ENCODE data around the gene BUD13.
"Not testable (repeated sequence)": the region's sequence is repeated elsewhere in the genome, so short reads cannot be mapped to it uniquely, and the experiment has no call there.

BUD13 gene

DNA sequence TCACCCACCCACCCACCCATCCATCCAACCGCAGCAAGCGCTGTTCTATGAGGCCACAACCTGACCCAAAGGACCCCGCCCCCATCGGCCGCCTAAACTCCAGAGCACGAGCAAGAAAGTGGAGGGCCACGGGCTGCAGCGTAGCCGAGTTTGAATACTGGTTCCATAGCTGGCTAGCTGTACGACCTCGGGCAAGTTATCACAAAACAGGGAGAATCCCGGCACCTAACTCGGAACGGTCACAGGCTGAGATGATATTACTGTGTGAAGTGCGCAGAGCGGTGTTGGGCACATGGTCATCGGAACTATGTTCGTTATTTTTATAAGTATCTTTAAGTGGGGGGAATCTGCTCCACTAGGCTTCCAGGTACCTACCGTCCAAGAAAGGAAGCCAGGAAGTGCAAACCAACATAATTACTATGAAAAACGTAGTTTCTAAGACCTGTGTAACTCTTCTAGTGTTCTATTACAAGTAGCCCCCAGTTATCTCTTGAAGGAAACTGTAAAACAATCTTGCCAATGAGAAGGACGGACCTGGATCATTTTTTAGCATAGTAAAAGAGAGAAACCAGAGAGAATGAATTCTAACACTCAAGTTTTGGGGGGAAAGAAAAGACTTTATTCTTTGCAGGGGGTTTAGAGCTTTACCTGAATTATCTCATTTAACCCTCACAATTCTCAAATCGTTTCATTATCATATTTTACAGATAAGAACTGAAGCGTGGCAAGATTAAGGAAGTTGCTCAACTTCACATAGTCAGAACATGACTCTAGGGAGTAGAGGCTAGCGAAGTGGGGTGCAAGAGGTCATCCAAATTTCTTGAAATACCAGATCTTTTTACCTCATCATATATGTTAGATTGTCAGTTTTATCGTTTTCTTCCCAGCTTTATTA is 663 bp upstream of the BUD13 start:
- no peak for DNase-seq (ENCODE audit: low spot score in 2 of 2)
- H3K36me3 Mint-ChIP-seq (ENCODE audit: insufficient read depth), result peaks cover 47% of the 10 kb centered on the region
- H3K9me3 Mint-ChIP-seq, result no peaks in the 10 kb centered on the region
- H3K4me3 Mint-ChIP-seq, result peak overlapping the region; percentile 96
- peaks cover 27% of the 10 kb centered on the region for H3K4me1 Mint-ChIP-seq
- peak overlapping the region; percentile 95 for H3K27ac Mint-ChIP-seq (ENCODE audit: low read depth)
- H3K27me3 Mint-ChIP-seq, result no peaks in the 10 kb centered on the region
- ATAC-seq (replicated peaks; ENCODE audit: extremely low read depth, poor library complexity, severe bottlenecking), result peak; percentile 10

GRCh38 chr11:116771935-116772334 is 852 bp downstream of the BUD13 start:
- Mint-ChIP-seq H3K4me1 (peaks cover 27% of the 10 kb centered on the region), H3K9me3 (no peaks in the 10 kb centered on the region), H3K27me3 (no peaks in the 10 kb centered on the region), H3K4me3 (peak overlapping the region; percentile 96), H3K36me3 (ENCODE audit: insufficient read depth) (peaks cover 45% of the 10 kb centered on the region), H3K27ac (ENCODE audit: low read depth) (peak overlapping the region; percentile 95)
- ATAC-seq (replicated peaks; ENCODE audit: extremely low read depth, poor library complexity, severe bottlenecking) (no peak), DNase-seq (ENCODE audit: low spot score in 2 of 2) (no peak)

DNA sequence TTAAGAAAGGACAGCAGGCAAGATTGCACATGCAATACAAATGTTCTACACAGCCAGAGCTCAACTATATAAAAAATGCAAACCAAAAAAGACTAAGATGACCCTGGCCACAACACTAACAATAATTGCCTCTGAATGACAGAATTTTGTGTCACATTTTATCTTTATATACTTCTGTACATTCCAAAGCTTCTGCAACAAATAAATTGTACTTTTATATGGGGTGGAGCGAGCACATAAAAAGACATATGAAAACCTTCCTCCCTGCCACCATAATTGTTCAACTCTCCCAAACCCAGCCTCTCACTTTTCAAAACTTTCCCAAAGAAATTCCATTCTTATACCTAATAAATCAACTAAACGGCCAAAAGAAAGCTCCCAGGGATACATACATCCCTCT is 10.7 kb downstream of the BUD13 start:
- no peaks in the 10 kb centered on the region for H3K9me3 Mint-ChIP-seq
- H3K27ac Mint-ChIP-seq (ENCODE audit: low read depth), result no peak overlapping the region
- no peak for ATAC-seq (replicated peaks; ENCODE audit: extremely low read depth, poor library complexity, severe bottlenecking)
- DNase-seq (ENCODE audit: low spot score in 2 of 2), result no peak
- H3K4me3 Mint-ChIP-seq, result no peak overlapping the region
- peaks cover 6% of the 10 kb centered on the region for H3K4me1 Mint-ChIP-seq
- H3K36me3 Mint-ChIP-seq (ENCODE audit: insufficient read depth), result peaks cover 49% of the 10 kb centered on the region
- H3K27me3 Mint-ChIP-seq, result no peaks in the 10 kb centered on the region

DNA sequence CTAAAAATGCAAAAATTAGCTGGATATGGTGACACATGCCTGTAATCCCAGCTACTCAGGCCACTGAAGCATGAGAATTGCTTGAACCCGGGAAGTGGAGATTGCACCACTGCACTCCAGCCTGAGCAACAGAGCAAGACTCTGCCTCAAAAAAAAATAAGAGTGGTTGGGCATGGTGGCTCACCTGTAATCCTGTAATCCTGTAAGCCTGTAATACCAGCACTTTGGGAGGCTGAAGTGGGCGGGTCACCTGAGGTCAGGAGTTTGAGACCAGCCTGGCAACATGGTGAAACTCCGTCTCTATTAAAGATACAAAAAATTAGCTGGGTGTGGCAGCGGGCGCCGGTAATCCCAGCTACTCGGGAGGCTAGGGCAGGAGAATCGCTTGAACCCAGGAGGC is 16.7 kb downstream of the BUD13 start:
- H3K9me3 Mint-ChIP-seq; H3K27ac Mint-ChIP-seq (ENCODE audit: low read depth); ATAC-seq (replicated peaks; ENCODE audit: extremely low read depth, poor library complexity, severe bottlenecking); H3K4me1 Mint-ChIP-seq; H3K4me3 Mint-ChIP-seq; DNase-seq (ENCODE audit: low spot score in 2 of 2); H3K27me3 Mint-ChIP-seq: not testable (repeated sequence)
- H3K36me3 Mint-ChIP-seq (ENCODE audit: insufficient read depth), result peaks cover 63% of the 10 kb centered on the region

GRCh38 chr11:116750070-116750718 is 22.6 kb downstream of the BUD13 start:
- H3K36me3 Mint-ChIP-seq (ENCODE audit: insufficient read depth), result peaks cover 29% of the 10 kb centered on the region
- no peak for ATAC-seq (replicated peaks; ENCODE audit: extremely low read depth, poor library complexity, severe bottlenecking)
- no peaks in the 10 kb centered on the region for H3K4me1 Mint-ChIP-seq
- H3K9me3 Mint-ChIP-seq, result no peaks in the 10 kb centered on the region
- no peak for DNase-seq (ENCODE audit: low spot score in 2 of 2)
- no peaks in the 10 kb centered on the region for H3K27me3 Mint-ChIP-seq
- no peak overlapping the region for H3K4me3 Mint-ChIP-seq
- H3K27ac Mint-ChIP-seq (ENCODE audit: low read depth), result no peak overlapping the region

GRCh38 chr11:116742104-116742503 is 30.7 kb downstream of the BUD13 start:
- Mint-ChIP-seq H3K4me1 (peaks cover 10% of the 10 kb centered on the region), H3K27ac (ENCODE audit: low read depth) (no peak overlapping the region), H3K4me3 (no peak overlapping the region), H3K27me3 (no peaks in the 10 kb centered on the region), H3K36me3 (ENCODE audit: insufficient read depth) (peaks cover 6% of the 10 kb centered on the region), H3K9me3 (no peaks in the 10 kb centered on the region)
- DNase-seq (ENCODE audit: low spot score in 2 of 2), result no peak
- no peak for ATAC-seq (replicated peaks; ENCODE audit: extremely low read depth, poor library complexity, severe bottlenecking)

- H3K36me3 Mint-ChIP-seq (ENCODE audit: insufficient read depth), result peaks cover 1% of the 10 kb centered on the region
- H3K4me3 Mint-ChIP-seq, result no peak overlapping the region
- H3K27me3 Mint-ChIP-seq, result no peaks in the 10 kb centered on the region
- ATAC-seq (replicated peaks; ENCODE audit: extremely low read depth, poor library complexity, severe bottlenecking), result no peak
- peaks cover 10% of the 10 kb centered on the region for H3K4me1 Mint-ChIP-seq
- H3K9me3 Mint-ChIP-seq, result no peaks in the 10 kb centered on the region
- no peak for DNase-seq (ENCODE audit: low spot score in 2 of 2)
- no peak overlapping the region for H3K27ac Mint-ChIP-seq (ENCODE audit: low read depth)
These were observed 32.0 kb downstream of the BUD13 start for GRCh38 chr11:116740741-116741140.

GRCh38 chr11:116738975-116739374 is 33.8 kb downstream of the BUD13 start:
- peaks cover 10% of the 10 kb centered on the region for H3K4me1 Mint-ChIP-seq

GRCh38 chr11:116736763-116737162 is 36.0 kb downstream of the BUD13 start:
- H3K27ac Mint-ChIP-seq (ENCODE audit: low read depth), result no peak overlapping the region
- ATAC-seq (replicated peaks; ENCODE audit: extremely low read depth, poor library complexity, severe bottlenecking), result no peak

More at GRCh38 chr11:116738975-116739374, 33.8 kb downstream of the BUD13 start:
- H3K27ac Mint-ChIP-seq (ENCODE audit: low read depth), result no peak overlapping the region
- no peaks in the 10 kb centered on the region for H3K27me3 Mint-ChIP-seq
- H3K36me3 Mint-ChIP-seq (ENCODE audit: insufficient read depth), result peaks cover 1% of the 10 kb centered on the region
- DNase-seq (ENCODE audit: low spot score in 2 of 2) (no peak), ATAC-seq (replicated peaks; ENCODE audit: extremely low read depth, poor library complexity, severe bottlenecking) (no peak)
- no peak overlapping the region for H3K4me3 Mint-ChIP-seq
- H3K9me3 Mint-ChIP-seq, result no peaks in the 10 kb centered on the region

GRCh38 chr11:116733969-116734508 is 38.7 kb downstream of the BUD13 start:
- DNase-seq (ENCODE audit: low spot score in 2 of 2) (no peak), ATAC-seq (replicated peaks; ENCODE audit: extremely low read depth, poor library complexity, severe bottlenecking) (no peak)
- Mint-ChIP-seq H3K9me3 (no peaks in the 10 kb centered on the region), H3K27ac (ENCODE audit: low read depth) (no peak overlapping the region), H3K4me3 (no peak overlapping the region), H3K36me3 (ENCODE audit: insufficient read depth) (no peaks in the 10 kb centered on the region), H3K27me3 (peaks cover 13% of the 10 kb centered on the region), H3K4me1 (peaks cover 18% of the 10 kb centered on the region)

More at GRCh38 chr11:116736763-116737162, 36.0 kb downstream of the BUD13 start:
- H3K4me3 Mint-ChIP-seq, result no peak overlapping the region
- peaks cover 22% of the 10 kb centered on the region for H3K4me1 Mint-ChIP-seq
- H3K27me3 Mint-ChIP-seq, result peaks cover under 1% of the 10 kb centered on the region
- no peaks in the 10 kb centered on the region for H3K36me3 Mint-ChIP-seq (ENCODE audit: insufficient read depth)
- no peaks in the 10 kb centered on the region for H3K9me3 Mint-ChIP-seq
- no peak for DNase-seq (ENCODE audit: low spot score in 2 of 2)

DNA sequence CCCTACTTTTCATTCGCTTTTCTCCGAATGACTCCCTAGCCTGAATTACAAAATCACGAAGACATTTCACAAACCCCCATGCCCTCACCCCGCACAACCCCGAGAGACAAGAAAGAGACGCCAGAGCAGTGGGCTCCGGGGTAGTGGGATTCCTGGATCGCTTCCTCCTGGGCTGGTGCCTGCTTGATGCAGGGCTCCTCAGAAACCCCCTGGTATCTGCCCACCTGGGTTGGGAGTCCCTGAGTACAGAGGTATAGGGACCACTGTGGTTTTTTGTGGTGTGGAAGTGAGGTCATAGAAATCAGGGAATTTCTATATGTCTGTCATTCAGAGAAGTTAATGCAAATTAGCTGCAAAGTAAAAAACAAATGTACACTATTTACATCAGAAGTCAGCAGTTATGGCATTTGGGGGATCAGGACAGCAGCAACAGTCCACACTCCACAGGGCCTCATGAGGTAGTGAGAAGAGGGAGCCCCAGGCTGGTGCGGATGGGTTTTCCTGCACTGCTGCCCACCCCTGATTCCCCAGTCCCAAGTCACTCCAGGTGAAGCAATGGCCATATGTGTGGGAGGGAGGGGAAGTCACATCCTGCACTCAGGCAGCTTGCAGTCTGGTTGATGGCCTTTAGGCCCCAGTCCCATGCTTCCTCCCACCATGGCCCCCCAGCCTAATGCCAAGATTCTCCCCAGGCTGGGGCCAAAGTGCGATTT is 39.6 kb downstream of the BUD13 start:
- DNase-seq (ENCODE audit: low spot score in 2 of 2) (no peak), ATAC-seq (replicated peaks; ENCODE audit: extremely low read depth, poor library complexity, severe bottlenecking) (no peak)
- Mint-ChIP-seq H3K4me3 (no peak overlapping the region), H3K27ac (ENCODE audit: low read depth) (peak overlapping the region; percentile 45), H3K9me3 (no peaks in the 10 kb centered on the region), H3K36me3 (ENCODE audit: insufficient read depth) (no peaks in the 10 kb centered on the region), H3K27me3 (peaks cover 22% of the 10 kb centered on the region), H3K4me1 (peaks cover 12% of the 10 kb centered on the region)

DNA sequence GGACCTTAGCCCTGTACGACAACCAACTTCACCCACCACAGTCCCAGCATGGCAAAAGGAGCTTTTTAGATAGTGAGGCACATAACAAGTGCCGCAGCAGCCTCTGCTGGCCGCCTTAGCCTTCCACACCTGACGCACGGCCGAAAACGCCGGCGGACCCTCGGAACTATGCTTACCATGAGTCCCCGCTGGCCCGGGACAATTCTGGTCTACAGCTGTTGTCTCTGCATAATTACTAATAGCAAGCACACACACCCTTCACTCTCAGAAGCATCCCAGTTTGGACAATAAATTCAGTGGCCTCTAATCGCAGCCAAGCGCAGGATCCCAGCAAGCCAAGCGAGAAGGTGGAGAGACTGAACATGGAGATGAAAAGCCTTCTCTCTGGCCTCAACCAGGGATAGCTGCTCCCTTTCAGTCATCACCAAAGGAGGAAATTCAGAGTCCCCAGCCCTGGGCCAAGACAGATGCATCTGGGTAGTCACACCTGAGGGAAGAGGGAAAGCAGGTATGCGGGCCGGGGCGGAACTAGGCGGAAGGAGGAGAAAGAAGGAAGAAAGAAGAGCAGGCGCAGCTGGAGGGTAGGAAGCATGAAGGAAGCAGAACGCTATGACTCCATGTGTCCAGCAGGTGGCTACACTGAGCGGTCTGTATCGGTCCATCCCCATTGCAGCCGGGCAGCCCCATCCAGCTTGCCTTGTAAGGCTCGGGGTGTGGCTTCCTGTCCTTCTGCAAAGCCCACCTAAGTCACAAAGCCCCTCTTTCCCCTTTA is 40.3 kb downstream of the BUD13 start:
- peak; percentile 21 to 40 for DNase-seq (ENCODE audit: low spot score in 2 of 2)
- H3K36me3 Mint-ChIP-seq (ENCODE audit: insufficient read depth), result no peaks in the 10 kb centered on the region
- peak; percentile 62 for ATAC-seq (replicated peaks; ENCODE audit: extremely low read depth, poor library complexity, severe bottlenecking)
- H3K27ac Mint-ChIP-seq (ENCODE audit: low read depth), result peak overlapping the region; percentile 45
- H3K4me3 Mint-ChIP-seq, result no peak overlapping the region
- peaks cover 29% of the 10 kb centered on the region for H3K27me3 Mint-ChIP-seq
- H3K9me3 Mint-ChIP-seq, result no peaks in the 10 kb centered on the region
- H3K4me1 Mint-ChIP-seq, result peaks cover 12% of the 10 kb centered on the region
